GM12874 (cell line): ENCODE measurements around the gene ZBTB7C.

Experiments
- CTCF ChIP-seq: IDR thresholded peaks from 2 replicates; pipeline ENCODE4 v1.5.1; 2011; ENCODE audit warnings: low read depth, mild to moderate bottlenecking, control low read depth, low read length, moderate library complexity; ENCODE audit not compliant: insufficient read depth

ZBTB7C gene

GRCh38 chr18:48408727-48409590, at the start of gene ZBTB7C:
Gene ZBTB7C, minus strand, starts transcription at chr18:48409383.
- TF ChIP-seq CTCF: no peak

GRCh38 chr18:48456838-48457237, 47.7 kb upstream of the ZBTB7C start:
- no peak for TF ChIP-seq CTCF

GRCh38 chr18:48455555-48456478, 46.6 kb upstream of the ZBTB7C start:
- no peak for TF ChIP-seq CTCF

- TF ChIP-seq CTCF: no peak
These were observed 45.1 kb upstream of the ZBTB7C start for GRCh38 chr18:48454261-48454757.

- TF ChIP-seq CTCF: no peak
These were observed 44.3 kb upstream of the ZBTB7C start for GRCh38 chr18:48453330-48454066.

- TF ChIP-seq CTCF: no peak
These were observed 43.7 kb upstream of the ZBTB7C start for GRCh38 chr18:48452861-48453323.

- TF ChIP-seq CTCF: no peak
These were observed 41.5 kb upstream of the ZBTB7C start for GRCh38 chr18:48450685-48451084.
